ENCODE measurements around the gene CEP78.
"Not testable (repeated sequence)": the region's sequence is repeated elsewhere in the genome, so short reads cannot be mapped to it uniquely, and the experiment has no call there.

The CEP78 gene

DNA sequence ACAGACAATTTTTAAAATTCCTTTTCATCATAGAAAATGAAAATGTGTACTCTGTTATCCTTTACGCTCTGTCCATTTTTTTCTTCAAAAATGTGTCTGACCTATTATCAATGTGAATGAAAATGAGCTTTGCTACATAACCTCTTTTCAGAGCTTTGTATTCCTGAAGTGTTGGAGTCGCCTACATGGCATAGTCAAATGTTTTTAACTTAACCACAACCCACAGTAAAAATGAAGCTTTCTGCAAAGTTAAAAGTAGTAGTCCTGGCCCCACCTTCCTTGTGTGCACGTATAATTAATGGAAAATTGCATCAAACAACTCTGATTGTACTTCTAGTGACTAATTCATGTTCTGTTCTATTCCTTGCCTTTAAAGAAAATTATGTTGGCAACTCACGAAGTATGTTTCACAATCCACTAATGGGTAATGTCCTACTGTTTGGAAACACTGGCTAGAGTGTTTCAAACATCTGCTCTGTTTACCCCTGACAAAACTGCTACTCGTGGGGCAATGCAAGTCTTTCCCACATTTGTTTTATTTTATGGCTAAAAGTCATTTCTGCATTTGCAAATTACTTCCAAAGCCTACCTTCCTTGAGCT is 42.4 kb downstream of the CEP78 start:
- in situ Hi-C loops (cut with MboI; ENCODE audit: low sequenced_read_pairs, unreplicated experiment) = no loop called here

DNA sequence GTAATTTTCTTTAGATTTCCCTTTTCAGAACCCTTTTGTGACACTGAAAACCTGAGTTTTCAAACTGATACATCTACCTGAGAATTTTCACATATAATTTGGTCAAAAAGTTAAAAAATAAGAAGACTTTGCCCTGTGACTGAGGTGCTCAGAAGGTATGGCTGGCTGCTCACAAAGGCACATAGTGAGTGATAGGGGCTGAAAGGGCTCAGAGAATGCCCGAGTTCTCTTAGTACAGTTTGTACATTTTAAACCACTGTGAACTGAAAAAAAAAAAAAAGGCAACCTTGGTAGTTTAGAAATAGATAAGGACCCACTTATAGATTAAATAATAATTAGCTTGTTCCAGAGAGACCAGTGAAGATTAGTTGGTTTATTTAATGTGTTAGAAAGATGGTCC is 42.9 kb downstream of the CEP78 start:
- no peak for DNase-seq (ENCODE audit: low spot score)
- TF ChIP-seq, protein P1, sequence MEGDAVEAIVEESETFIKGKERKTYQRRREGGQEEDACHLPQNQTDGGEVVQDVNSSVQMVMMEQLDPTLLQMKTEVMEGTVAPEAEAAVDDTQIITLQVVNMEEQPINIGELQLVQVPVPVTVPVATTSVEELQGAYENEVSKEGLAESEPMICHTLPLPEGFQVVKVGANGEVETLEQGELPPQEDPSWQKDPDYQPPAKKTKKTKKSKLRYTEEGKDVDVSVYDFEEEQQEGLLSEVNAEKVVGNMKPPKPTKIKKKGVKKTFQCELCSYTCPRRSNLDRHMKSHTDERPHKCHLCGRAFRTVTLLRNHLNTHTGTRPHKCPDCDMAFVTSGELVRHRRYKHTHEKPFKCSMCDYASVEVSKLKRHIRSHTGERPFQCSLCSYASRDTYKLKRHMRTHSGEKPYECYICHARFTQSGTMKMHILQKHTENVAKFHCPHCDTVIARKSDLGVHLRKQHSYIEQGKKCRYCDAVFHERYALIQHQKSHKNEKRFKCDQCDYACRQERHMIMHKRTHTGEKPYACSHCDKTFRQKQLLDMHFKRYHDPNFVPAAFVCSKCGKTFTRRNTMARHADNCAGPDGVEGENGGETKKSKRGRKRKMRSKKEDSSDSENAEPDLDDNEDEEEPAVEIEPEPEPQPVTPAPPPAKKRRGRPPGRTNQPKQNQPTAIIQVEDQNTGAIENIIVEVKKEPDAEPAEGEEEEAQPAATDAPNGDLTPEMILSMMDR (IDR thresholded peaks at IDR 0.05; ENCODE audit: borderline replicate concordance, control extremely low read depth, extremely low read depth, insufficient read depth, missing control alignments) = no peak
- in situ Hi-C loops (cut with MboI; ENCODE audit: low sequenced_read_pairs, unreplicated experiment) = no loop called here

More for the DNA sequence above, 42.4 kb downstream of the CEP78 start:
- TF ChIP-seq, protein P1 (IDR thresholded peaks at IDR 0.05; ENCODE audit: borderline replicate concordance, control extremely low read depth, extremely low read depth, insufficient read depth, missing control alignments) = no peak
- DNase-seq (ENCODE audit: low spot score) = no peak

GRCh38 chr9:78280982-78281668 is 45.2 kb downstream of the CEP78 start:
- TF ChIP-seq, protein P1 (IDR thresholded peaks at IDR 0.05; ENCODE audit: borderline replicate concordance, control extremely low read depth, extremely low read depth, insufficient read depth, missing control alignments) = no peak
- in situ Hi-C loops (cut with MboI; ENCODE audit: low sequenced_read_pairs, unreplicated experiment) = no loop called here
- no peak for DNase-seq (ENCODE audit: low spot score)

GRCh38 chr9:78284181-78284580 is 48.3 kb downstream of the CEP78 start:
- DNase-seq (ENCODE audit: low spot score); in situ Hi-C loops (cut with MboI; ENCODE audit: low sequenced_read_pairs, unreplicated experiment): not testable (repeated sequence)

GRCh38 chr9:78286125-78286524 is 50.2 kb downstream of the CEP78 start:
- DNase-seq (ENCODE audit: low spot score) = no peak
- TF ChIP-seq, protein P1 (IDR thresholded peaks at IDR 0.05; ENCODE audit: borderline replicate concordance, control extremely low read depth, extremely low read depth, insufficient read depth, missing control alignments) = no peak
- in situ Hi-C loops (cut with MboI; ENCODE audit: low sequenced_read_pairs, unreplicated experiment) = no loop called here

GRCh38 chr9:78286946-78287388 is 51.1 kb downstream of the CEP78 start:
- in situ Hi-C loops (cut with MboI; ENCODE audit: low sequenced_read_pairs, unreplicated experiment) = no loop called here
- DNase-seq (ENCODE audit: low spot score) = no peak
- TF ChIP-seq, protein P1 (IDR thresholded peaks at IDR 0.05; ENCODE audit: borderline replicate concordance, control extremely low read depth, extremely low read depth, insufficient read depth, missing control alignments) = no peak

- in situ Hi-C loops (cut with MboI; ENCODE audit: low sequenced_read_pairs, unreplicated experiment) = no loop called here
- DNase-seq (ENCODE audit: low spot score) = no peak
- TF ChIP-seq, protein P1 (IDR thresholded peaks at IDR 0.05; ENCODE audit: borderline replicate concordance, control extremely low read depth, extremely low read depth, insufficient read depth, missing control alignments) = no peak
Measured at GRCh38 chr9:78288214-78288892, 52.5 kb downstream of the CEP78 start.

Data from GM13976 (cell line).